Activated CD4-positive, alpha-beta T cell treated with anti-CD3 and anti-CD28 coated beads for 48 hours (primary cell): Measurements from ENCODE around the gene EMID1.
A peak's percentile ranks its signal among the peaks of the same experiment; 100 is the strongest.
"Not testable (repeated sequence)": the region's sequence is repeated elsewhere in the genome, so short reads cannot be mapped to it uniquely, and the experiment has no call there.

Experiments used
- DNase-seq: peaks from one replicate; pipeline ENCODE4 v3.0.0-alpha.2; 2020

EMID1 gene

GRCh38 chr22:29231971-29232959 is 26.6 kb downstream of the EMID1 start:
- no peak for DNase-seq

GRCh38 chr22:29233277-29233877 is 27.7 kb downstream of the EMID1 start:
- DNase-seq, result no peak

- not testable (repeated sequence) for DNase-seq
Observed at GRCh38 chr22:29240481-29240880, 34.8 kb downstream of the EMID1 start.

- DNase-seq, result no peak
Observed at GRCh38 chr22:29243874-29244446, 38.3 kb downstream of the EMID1 start.

GRCh38 chr22:29244785-29245625 is 39.3 kb downstream of the EMID1 start:
- DNase-seq, result no peak

GRCh38 chr22:29245626-29246385 is 40.1 kb downstream of the EMID1 start:
- DNase-seq, result peak; percentile 79

- DNase-seq, result not testable (repeated sequence)
Observed at GRCh38 chr22:29247891-29248290, 42.2 kb downstream of the EMID1 start.

GRCh38 chr22:29251265-29251664 is 45.6 kb downstream of the EMID1 start:
- no peak for DNase-seq

GRCh38 chr22:29251981-29252911 is 46.5 kb downstream of the EMID1 start:
- DNase-seq, result no peak

- DNase-seq, result no peak
Observed at GRCh38 chr22:29253561-29254285, 48.0 kb downstream of the EMID1 start.

GRCh38 chr22:29254286-29254660 is 48.6 kb downstream of the EMID1 start:
- DNase-seq, result no peak

- no peak for DNase-seq
Observed at GRCh38 chr22:29255064-29255621, 49.4 kb downstream of the EMID1 start.

GRCh38 chr22:29256606-29257325 is 51.1 kb downstream of the EMID1 start:
- DNase-seq, result no peak

- DNase-seq, result no peak
Observed at GRCh38 chr22:29257751-29258181, 52.1 kb downstream of the EMID1 start.

- no peak for DNase-seq
Observed at GRCh38 chr22:29258407-29259252, 52.9 kb downstream of the EMID1 start.

- no peak for DNase-seq
Observed at GRCh38 chr22:29259253-29259899, 53.7 kb downstream of the EMID1 start.

GRCh38 chr22:29260031-29260560 is 54.4 kb downstream of the EMID1 start:
- no peak for DNase-seq
